DOHH2 (cell line): ENCODE measurements around the gene CBLB.

Experiments
- EZH2phosphoT487 ChIP-seq: fragments of 200-600 bp; sonication (generic); IDR thresholded peaks from 2 replicates; pipeline ENCODE4 v1.6.1; 2017; ENCODE audit warnings: borderline replicate concordance, mild to moderate bottlenecking, antibody characterized with exemption, low read length, moderate library complexity, mixed read lengths
- TF ChIP-seq, protein P1 (sequence below): fragments of 200-600 bp; sonication (generic); IDR thresholded peaks from one replicate; pipeline ENCODE4 v1.5.1; 2014; ENCODE audit warnings: antibody characterized with exemption, mild to moderate bottlenecking, low read depth, low read length; ENCODE audit not compliant: poor library complexity, severe bottlenecking

DNA sequence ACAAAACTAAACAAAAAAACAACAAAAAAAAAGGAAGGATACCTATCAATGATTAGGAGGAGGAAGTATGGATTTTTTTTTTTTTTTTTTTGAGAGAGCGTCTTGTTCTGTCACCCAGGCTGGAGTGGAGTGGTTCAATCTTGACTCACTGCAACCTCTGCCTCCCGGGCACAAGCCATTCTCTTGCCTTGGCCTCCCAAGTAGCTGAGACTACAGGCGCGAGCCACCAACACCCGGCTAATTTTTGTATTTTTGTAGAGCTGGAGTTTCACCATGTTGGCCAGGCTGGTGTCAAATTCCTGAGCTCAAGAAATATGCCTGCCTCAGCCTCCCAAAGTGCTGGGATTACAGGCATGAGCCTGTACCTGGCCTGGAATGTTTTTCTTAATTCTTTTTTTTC, 195.8 kb downstream of the CBLB start:
- TF ChIP-seq, protein P1, sequence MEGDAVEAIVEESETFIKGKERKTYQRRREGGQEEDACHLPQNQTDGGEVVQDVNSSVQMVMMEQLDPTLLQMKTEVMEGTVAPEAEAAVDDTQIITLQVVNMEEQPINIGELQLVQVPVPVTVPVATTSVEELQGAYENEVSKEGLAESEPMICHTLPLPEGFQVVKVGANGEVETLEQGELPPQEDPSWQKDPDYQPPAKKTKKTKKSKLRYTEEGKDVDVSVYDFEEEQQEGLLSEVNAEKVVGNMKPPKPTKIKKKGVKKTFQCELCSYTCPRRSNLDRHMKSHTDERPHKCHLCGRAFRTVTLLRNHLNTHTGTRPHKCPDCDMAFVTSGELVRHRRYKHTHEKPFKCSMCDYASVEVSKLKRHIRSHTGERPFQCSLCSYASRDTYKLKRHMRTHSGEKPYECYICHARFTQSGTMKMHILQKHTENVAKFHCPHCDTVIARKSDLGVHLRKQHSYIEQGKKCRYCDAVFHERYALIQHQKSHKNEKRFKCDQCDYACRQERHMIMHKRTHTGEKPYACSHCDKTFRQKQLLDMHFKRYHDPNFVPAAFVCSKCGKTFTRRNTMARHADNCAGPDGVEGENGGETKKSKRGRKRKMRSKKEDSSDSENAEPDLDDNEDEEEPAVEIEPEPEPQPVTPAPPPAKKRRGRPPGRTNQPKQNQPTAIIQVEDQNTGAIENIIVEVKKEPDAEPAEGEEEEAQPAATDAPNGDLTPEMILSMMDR: no peak
- TF ChIP-seq EZH2phosphoT487: no peak
